Psoas muscle (tissue), 8 donors: Measurements from ENCODE around the gene C3AR1. TPM values are rescaled to one million over a fixed set of nuclear protein-coding genes. Genes with fewer than 3 reads are reported as not detected.

ENCODE experiments used
- ATAC-seq, 4 donors: fragments of 200-7000 bp; cut with Tn5 transposase; one replicate each; pipeline ENCODE4 v1.9.1; 2020; ENCODE audit warnings: moderate library complexity in 3 of 4, mild to moderate bottlenecking in 2 of 4
- DNase-seq, 2 donors: peaks; one replicate each; pipeline ENCODE4 v3.0.0-alpha.2; 2020
- H3K27ac ChIP-seq: fragments of 200-600 bp; one replicate; pipeline ENCODE4 v1.8.0; 2022
- H3K27me3 ChIP-seq, 3 donors: fragments of 200-600 bp in 1 of 3; one replicate each; pipeline versions ENCODE4 v1.6.1 to v1.8.0; 2013 to 2022; ENCODE audit warnings: low read length in 2 of 3, mild to moderate bottlenecking in 2 of 3, moderate library complexity in 1 of 3; ENCODE audit not compliant: insufficient read depth in 3 of 3
- H3K36me3 ChIP-seq, 2 donors: fragments of 200-600 bp in 1 of 2; one replicate each; pipeline versions ENCODE4 v1.6.1 to v1.8.0; 2013 to 2022; ENCODE audit warnings: low read depth in 1 of 2, mild to moderate bottlenecking in 1 of 2, moderate library complexity in 1 of 2; ENCODE audit not compliant: insufficient read depth in 1 of 2
- H3K4me1 ChIP-seq: fragments of 200-600 bp; one replicate; pipeline ENCODE4 v1.8.0; 2022
- H3K4me3 ChIP-seq: fragments of 200-600 bp; one replicate; pipeline ENCODE4 v1.8.0; 2022; ENCODE audit warnings: mild to moderate bottlenecking
- H3K9me3 ChIP-seq: fragments of 200-600 bp; one replicate; pipeline ENCODE4 v1.8.0; 2022
- WGBS, 3 donors: extraction: QIAGEN DNeasy Blood & Tissue Kit; methylation state at CpG; one replicate each; pipeline versions ENCODE4 v1.1.6 to v1.1.7; 2013; 5-methylcytosine and 5-hydroxymethylcytosine counted together
- intact Hi-C, 2 donors: fragments of 100-400 bp; cut with DNase I; formaldehyde crosslinking; loops; one replicate each; pipeline versions ENCODE4 v1.11.0 to v1.14.2; 2022
- polyA plus RNA-seq, 3 donors: library from polyadenylated mRNA; stranded (reverse); fragments of 200-250 nt; gene quantifications; one replicate each; pipeline ENCODE4 v1.2.3, GENCODE V29; 2013
- total RNA-seq, 4 donors: library from RNA; stranded (reverse); fragmentation: NEBNext Ultra II Directional in 2 of 4; extraction: Animal tissue kit (Norgen Biotek cat#: 25700) in 2 of 4; gene quantifications; one replicate each; pipeline versions ENCODE4 v1.2.1 to v1.2.4, GENCODE V29; 2021 to 2023
- TF ChIP-seq, protein P1 (sequence below): fragments of 200-600 bp; IDR thresholded peaks from one replicate; pipeline ENCODE4 v1.8.0; 2022; ENCODE audit warnings: antibody characterized with exemption
- donor health status: healthy with polysubstance abuse.
- donor health status: DM: no; HTN: no; CAD: no; lungs with moderate emphysema.
- donor health status: Bipolar disorder and iron deficiency.
- donor health status: healthy.
- donor health status: DM: yes; HTN: yes; CAD: no.
- donor health status: DM: no; HTN: no; CAD: no.
- donor health status: DM: no; HTN: no; CAD: no.
- donor health status: DM: yes; HTN: yes; CAD: no.

Gene C3AR1
- total and polyA plus RNA-seq, 7 donors: 0.82 to 4.9 (median 2.9) TPM

GRCh38 chr12:8045952-8046944 lies 19.9 kb downstream of the C3AR1 start:
- H3K27ac ChIP-seq: peak overlapping the region; percentile 3
- WGBS, 3 donors: 40 to 44% (median 41%) methylated on average over 8 of the region's 8 CpGs
- intact Hi-C loops: no loop called here

DNA sequence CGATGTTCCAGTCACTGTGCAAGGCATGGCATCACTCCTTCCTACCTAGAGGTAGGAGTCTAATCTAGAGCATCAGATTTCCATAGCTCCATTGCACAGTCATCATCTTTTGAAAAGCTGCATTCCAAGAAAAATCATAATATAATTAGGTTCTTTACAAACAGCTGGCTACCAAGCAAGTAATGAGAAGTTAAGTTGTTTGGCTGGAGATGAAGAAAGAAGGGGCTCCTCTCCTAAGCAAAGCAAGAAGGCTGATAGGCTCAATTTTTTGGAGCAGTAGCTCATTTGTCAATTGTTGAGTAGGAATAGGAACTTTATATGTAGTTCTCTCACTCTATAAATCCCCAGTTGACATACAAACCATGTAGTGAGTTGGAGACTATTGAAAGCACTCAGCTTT lies 25.4 kb downstream of the C3AR1 start:
- no peaks in the 10 kb centered on the region for H3K27me3 ChIP-seq
- DNase-seq (no peak), ATAC-seq (no peak)
- no peaks in the 10 kb centered on the region for H3K9me3 ChIP-seq
- H3K4me3 ChIP-seq: no peak overlapping the region
- no peak overlapping the region for H3K27ac ChIP-seq
- H3K4me1 ChIP-seq: peaks cover 42% of the 10 kb centered on the region
- intact Hi-C loops: loop anchor here in 1 of 2 donors (5.0 kb wide), 1 partner anchor 42 kb away; the partner anchor contains the start of gene NECAP1
- TF ChIP-seq, protein P1, sequence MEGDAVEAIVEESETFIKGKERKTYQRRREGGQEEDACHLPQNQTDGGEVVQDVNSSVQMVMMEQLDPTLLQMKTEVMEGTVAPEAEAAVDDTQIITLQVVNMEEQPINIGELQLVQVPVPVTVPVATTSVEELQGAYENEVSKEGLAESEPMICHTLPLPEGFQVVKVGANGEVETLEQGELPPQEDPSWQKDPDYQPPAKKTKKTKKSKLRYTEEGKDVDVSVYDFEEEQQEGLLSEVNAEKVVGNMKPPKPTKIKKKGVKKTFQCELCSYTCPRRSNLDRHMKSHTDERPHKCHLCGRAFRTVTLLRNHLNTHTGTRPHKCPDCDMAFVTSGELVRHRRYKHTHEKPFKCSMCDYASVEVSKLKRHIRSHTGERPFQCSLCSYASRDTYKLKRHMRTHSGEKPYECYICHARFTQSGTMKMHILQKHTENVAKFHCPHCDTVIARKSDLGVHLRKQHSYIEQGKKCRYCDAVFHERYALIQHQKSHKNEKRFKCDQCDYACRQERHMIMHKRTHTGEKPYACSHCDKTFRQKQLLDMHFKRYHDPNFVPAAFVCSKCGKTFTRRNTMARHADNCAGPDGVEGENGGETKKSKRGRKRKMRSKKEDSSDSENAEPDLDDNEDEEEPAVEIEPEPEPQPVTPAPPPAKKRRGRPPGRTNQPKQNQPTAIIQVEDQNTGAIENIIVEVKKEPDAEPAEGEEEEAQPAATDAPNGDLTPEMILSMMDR: no peak
- 91 to 100% (median 100%) methylated on average over 1 of the region's 1 CpG for WGBS, 3 donors
- peaks cover 6 to 61% of the 10 kb centered on the region in 2 donors for H3K36me3 ChIP-seq

More at GRCh38 chr12:8045952-8046944, 19.9 kb downstream of the C3AR1 start:
- peaks cover 5% of the 10 kb centered on the region for H3K4me1 ChIP-seq
- no peaks in the 10 kb centered on the region for H3K9me3 ChIP-seq
- no peak overlapping the region for H3K4me3 ChIP-seq
- DNase-seq: peak; percentile 77 to 85
- H3K27me3 ChIP-seq: no peaks in the 10 kb centered on the region
- peak; percentile 62 to 89 (median 73) for ATAC-seq
- peaks cover 20 to 95% of the 10 kb centered on the region in 2 donors for H3K36me3 ChIP-seq
- TF ChIP-seq, protein P1: peak; percentile 83

DNA sequence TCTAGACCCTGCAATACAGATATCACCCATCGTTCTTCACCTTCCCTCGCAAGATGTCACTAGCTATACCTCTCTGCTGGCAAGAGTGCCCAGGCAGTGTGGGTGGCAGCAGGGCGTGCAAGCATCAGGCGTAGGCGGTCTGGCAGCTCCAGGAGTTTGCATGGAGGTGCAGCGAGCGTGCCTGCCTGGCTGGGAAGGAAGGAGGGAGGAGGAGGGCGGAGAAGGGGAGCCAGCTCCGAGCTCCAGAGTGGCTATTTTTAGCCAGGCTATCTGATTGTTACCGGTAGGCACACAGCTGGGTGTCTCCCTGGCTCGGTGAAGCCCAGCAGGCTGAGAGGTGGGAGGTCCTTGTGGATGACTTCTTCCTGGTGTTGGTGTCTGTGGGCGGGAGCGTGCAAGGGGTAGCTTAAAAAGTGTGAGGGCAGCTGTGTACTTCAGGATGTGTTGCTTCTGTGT lies 27.5 kb downstream of the C3AR1 start:
- H3K4me3 ChIP-seq: peak overlapping the region; percentile 47

GRCh38 chr12:8037947-8038346 lies 28.2 kb downstream of the C3AR1 start:
- WGBS, 3 donors: 46 to 60% (median 50%) methylated on average over 6 of the region's 6 CpGs

More for the DNA sequence above, 27.5 kb downstream of the C3AR1 start:
- Histone ChIP-seq H3K4me1 (peaks cover 61% of the 10 kb centered on the region), H3K27ac (peak overlapping the region; percentile 99), H3K27me3 (no peaks in the 10 kb centered on the region), H3K9me3 (no peaks in the 10 kb centered on the region), H3K36me3 (peaks cover 2 to 40% of the 10 kb centered on the region in 2 donors)
- intact Hi-C loops: loop anchor here (5.0 to 10.0 kb wide), 3 partner anchors 44 to 844 kb away; partner anchors contain the start of gene NECAP1 (in 1 of the 2)
- peak; percentile 86 to 90 (median 88) for ATAC-seq
- 4 to 11% (median 9%) methylated on average over 12 to 13 of the region's 13 CpGs for WGBS, 3 donors
- TF ChIP-seq, protein P1: no peak
- DNase-seq: peak; percentile 58 to 84

More at GRCh38 chr12:8037947-8038346, 28.2 kb downstream of the C3AR1 start:
- Histone ChIP-seq H3K9me3 (no peaks in the 10 kb centered on the region), H3K36me3 (peaks cover 2 to 33% of the 10 kb centered on the region in 2 donors), H3K27ac (peak overlapping the region; percentile 99), H3K4me1 (peaks cover 61% of the 10 kb centered on the region), H3K27me3 (no peaks in the 10 kb centered on the region), H3K4me3 (peak overlapping the region; percentile 47)
- ATAC-seq: no peak
- no peak for DNase-seq
- TF ChIP-seq, protein P1: no peak
- intact Hi-C loops: loop anchor here (5.0 to 10.0 kb wide), 3 partner anchors 44 to 843 kb away; partner anchors contain the start of gene NECAP1 (in 1 of the 2)
